Epithelial cell of proximal tubule (primary cell): Measurements from ENCODE around the gene SYCE1. TPM values are rescaled to one million over a fixed set of nuclear protein-coding genes. Genes with fewer than 3 reads are reported as not detected.

Experiments
- DNase-seq: peaks from one replicate; pipeline ENCODE4 v3.0.0-alpha.2; 2011; ENCODE audit warnings: low read depth
- H3K4me3 ChIP-seq: 2 replicates; pipeline ENCODE4 v1.5.1; 2011; ENCODE audit warnings: low read depth, mild to moderate bottlenecking, low read length
- CTCF ChIP-seq: conservative IDR thresholded peaks from 2 replicates; pipeline ENCODE4 v1.5.1; 2012; ENCODE audit warnings: low read depth, mild to moderate bottlenecking, low read length
- total RNA-seq: library from RNA; depleted of rRNA; stranded (reverse); fragments of >200 nt; gene quantifications from 2 replicates; pipeline ENCODE4 v1.2.3, GENCODE V29; 2015

The SYCE1 gene
- total RNA-seq, 1 donor from 2014 or later, result not detected

- no peak overlapping the region for H3K4me3 ChIP-seq
- no peak for TF ChIP-seq CTCF
- DNase-seq, result no peak
Measured at GRCh38 chr10:133529576-133529946, 35.8 kb downstream of the SYCE1 start.

- H3K4me3 ChIP-seq, result no peak overlapping the region
- DNase-seq, result no peak
- TF ChIP-seq CTCF, result no peak
Measured at GRCh38 chr10:133528845-133529575, 36.4 kb downstream of the SYCE1 start.

- no peak for DNase-seq
- H3K4me3 ChIP-seq, result no peak overlapping the region
- no peak for TF ChIP-seq CTCF
Measured at GRCh38 chr10:133528296-133528844, 37.0 kb downstream of the SYCE1 start.

GRCh38 chr10:133527771-133528271, 37.6 kb downstream of the SYCE1 start:
- no peak overlapping the region for H3K4me3 ChIP-seq
- no peak for TF ChIP-seq CTCF
- no peak for DNase-seq

- no peak within 1 kb of the TSS for H3K4me3 ChIP-seq
- DNase-seq, result no peak
- TF ChIP-seq CTCF, result no peak
Measured at GRCh38 chr10:133526957-133527588, 38.3 kb downstream of the SYCE1 start, which contains the start of gene CYP2E1. TSS of gene CYP2E1 (plus strand) at chr10:133527363. CDS start at chr10:133527396, 33 bp downstream.

- no peak for TF ChIP-seq CTCF
- DNase-seq, result no peak
- H3K4me3 ChIP-seq, result no peak overlapping the region
Measured at GRCh38 chr10:133525444-133525843, 39.9 kb downstream of the SYCE1 start.
